Myometrial cell (primary cell): ENCODE results near the gene OR51B4. TPM values are rescaled to one million over a fixed set of nuclear protein-coding genes. Genes with fewer than 3 reads are reported as not detected.

Experiments
- total RNA-seq: library from RNA; depleted of rRNA; stranded (reverse); fragments of >200 nt; gene quantifications from 2 replicates; pipeline ENCODE4 v1.2.3, GENCODE V29; 2015

The OR51B4 gene, protein sequence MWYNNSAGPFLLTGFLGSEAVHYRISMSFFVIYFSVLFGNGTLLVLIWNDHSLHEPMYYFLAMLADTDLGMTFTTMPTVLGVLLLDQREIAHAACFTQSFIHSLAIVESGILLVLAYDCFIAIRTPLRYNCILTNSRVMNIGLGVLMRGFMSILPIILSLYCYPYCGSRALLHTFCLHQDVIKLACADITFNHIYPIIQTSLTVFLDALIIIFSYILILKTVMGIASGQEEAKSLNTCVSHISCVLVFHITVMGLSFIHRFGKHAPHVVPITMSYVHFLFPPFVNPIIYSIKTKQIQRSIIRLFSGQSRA
- not detected in 2 replicates for total RNA-seq

DNA sequence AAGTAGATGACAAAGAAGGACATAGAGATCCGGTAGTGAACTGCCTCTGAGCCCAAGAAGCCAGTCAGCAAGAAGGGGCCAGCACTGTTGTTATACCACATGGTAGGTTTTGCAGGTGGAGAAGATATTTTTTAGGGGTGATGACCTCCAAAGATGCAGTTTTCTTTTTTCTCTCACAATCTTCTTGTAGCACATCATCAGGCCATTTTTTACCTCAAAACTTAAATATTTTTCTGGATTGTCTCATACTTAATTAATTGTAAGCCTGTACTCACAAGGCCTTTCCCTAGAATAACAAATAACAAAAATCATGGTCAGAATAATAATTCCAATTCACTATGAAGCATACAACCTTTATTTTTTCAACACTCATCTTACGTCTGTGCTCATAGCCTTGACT, at the start of gene OR51B4:
Gene OR51B4, minus strand, starts transcription at position 101 of the 400 bp plus-strand sequence. Its CDS starts 0 bp downstream, at position 101.

DNA sequence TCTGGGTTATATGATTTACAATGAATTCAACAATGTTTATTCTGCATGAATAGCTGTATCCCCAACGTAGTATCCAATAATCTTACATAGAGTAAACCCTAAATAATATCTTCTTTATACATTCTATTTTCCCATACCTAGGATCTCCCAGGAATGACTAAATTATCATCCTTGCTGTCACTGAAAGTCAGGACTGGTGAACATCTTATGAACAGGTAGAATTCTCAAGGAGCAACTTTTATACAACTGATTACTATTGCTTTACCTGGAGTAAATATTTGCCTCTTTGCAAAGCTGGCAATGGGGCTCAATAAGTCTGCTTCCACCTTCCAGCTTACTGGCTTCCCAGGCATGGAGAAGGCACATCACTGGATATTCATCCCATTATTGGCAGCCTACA, 49.5 kb upstream of the OR51B4 start, which contains the start of gene OR51B6:
Gene OR51B6, plus strand, starts transcription at position 301 of the 400 bp plus-strand sequence. Its CDS starts 0 bp downstream, at position 301.

DNA sequence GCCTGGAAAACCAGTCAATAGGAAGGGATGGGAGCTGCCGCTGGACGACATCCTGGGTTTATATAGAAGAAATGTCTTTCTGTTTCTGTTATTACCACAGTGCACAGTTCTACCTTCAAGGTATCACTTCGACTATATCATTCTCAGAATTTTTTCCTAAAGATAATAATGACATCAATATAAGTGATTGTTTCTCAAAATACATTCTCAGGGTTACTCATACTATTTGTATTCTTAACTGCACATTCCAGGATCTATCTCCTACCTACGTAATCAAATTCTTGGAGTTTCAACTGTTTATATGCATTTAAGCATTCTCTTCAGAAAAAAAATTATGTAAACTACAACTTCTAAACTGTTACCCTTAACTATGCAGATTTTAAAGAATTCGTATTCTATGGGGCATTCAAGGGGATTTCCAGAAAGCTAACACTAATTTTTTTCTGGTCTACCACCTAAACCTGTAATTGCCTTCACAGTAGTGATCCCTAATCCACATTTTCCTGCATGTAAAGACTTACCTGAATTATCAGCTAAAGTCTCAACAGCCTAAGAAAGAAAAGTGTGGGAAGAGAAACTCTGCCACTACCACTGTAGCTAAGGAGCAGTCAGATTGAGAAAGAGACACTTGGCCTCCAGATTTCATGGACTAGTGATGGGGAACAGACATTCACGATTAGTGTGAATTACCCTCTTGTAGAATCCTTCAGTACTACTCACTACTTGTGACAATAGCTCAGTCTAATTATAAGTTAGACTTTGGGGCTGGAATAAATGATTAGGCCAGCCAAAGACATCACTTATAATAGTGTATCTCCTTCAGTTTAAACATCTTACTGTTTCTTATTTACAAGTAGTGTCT, 42.0 kb upstream of the OR51B4 start, which contains the start of gene OR51B5:
Gene OR51B5, minus strand, starts transcription at position 51 of the 862 bp plus-strand sequence. Its CDS starts 0 bp downstream, at position 51.

DNA sequence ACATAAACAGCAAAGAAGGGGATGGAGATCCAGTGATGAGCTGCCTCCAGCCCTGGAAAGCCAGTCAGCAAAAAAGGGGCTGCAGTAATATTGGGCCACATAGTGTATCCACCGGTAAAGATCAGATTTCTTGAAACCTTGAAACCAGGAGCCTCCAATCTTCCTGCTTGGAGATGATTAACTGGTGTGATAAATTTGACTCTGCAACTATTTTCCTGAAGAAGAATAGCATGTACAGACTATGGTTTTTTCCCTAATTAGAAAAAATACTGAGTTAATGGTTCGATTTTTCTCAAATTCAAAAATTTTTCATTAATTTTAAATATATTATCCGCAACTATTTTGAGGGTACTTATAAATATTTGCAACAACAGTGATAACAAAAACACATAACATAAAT, 22.5 kb upstream of the OR51B4 start, which contains the start of gene OR51B2:
Gene OR51B2, minus strand, starts transcription at position 101 of the 400 bp plus-strand sequence. Its CDS starts 0 bp downstream, at position 101.

DNA sequence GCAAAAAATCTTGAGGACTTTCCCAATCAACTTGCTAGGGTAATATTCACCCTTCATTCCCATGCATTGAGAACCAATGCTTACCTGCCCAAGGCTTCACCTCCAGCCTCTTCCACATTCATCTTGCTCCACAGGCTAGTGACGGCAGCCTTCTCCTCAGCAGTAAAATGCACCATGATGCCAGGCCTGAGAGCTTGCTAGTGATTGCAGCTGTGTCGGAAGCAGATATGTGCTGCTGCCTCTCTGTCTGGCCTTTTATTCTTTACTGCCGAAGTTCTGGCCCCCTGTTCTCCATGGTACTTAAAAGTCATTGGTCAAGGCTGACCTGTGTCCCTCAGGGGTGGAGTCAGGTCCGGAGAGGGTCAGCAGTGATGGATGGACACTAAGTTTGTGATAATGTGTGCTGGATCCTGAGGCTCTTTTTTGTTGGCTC, 32.0 kb downstream of the OR51B4 start, which contains the start of gene HBE1:
Gene HBE1, minus strand, starts transcription at position 231 of the 433 bp plus-strand sequence. Its CDS starts 55 bp downstream, at position 176.

DNA sequence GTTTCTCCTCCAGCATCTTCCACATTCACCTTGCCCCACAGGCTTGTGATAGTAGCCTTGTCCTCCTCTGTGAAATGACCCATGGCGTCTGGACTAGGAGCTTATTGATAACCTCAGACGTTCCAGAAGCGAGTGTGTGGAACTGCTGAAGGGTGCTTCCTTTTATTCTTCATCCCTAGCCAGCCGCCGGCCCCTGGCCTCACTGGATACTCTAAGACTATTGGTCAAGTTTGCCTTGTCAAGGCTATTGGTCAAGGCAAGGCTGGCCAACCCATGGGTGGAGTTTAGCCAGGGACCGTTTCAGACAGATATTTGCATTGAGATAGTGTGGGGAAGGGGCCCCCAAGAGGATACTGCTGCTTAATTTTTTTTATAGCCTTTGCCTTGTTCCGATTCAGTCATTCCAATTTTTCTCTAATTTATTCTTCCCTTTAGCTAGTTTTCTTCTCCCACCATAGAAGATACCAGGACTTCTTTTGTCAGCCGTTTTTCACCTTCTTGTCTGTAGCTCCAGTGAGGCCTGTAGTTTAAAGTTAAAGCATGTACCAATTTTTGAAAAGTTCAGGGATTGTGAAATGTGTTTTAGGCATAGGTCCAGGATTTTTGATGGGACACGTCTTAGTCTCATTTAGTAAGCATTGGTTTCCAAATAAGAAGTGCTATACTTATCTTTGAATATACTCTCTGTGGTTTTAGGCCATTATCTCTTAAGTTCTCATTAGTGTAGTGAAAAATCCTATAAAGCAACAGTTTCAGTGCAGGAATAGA, 46.9 kb downstream of the OR51B4 start, which contains the start of gene HBG2:
Gene HBG2, minus strand, starts transcription at position 136 of the 768 bp plus-strand sequence. Its CDS starts 53 bp downstream, at position 83.

Other genes starting within 250 kb of the OR51B4 start
- gene OR52E2, start 242.3 kb downstream of the OR51B4 start, total RNA-seq = not detected in 2 replicates
- gene OR52E1, start 232.4 kb downstream of the OR51B4 start, total RNA-seq = not detected in 2 replicates
- gene OR52A5, start 163.6 kb downstream of the OR51B4 start, total RNA-seq = not detected in 2 replicates
- not detected in 2 replicates for gene OR52A1, start 147.2 kb downstream of the OR51B4 start, total RNA-seq
- gene OR51V1, start 101.3 kb downstream of the OR51B4 start, total RNA-seq = not detected in 2 replicates
- gene HBB, start 74.9 kb downstream of the OR51B4 start, total RNA-seq = not detected in 2 replicates
- 0.29 TPM in 1 of 2 replicates, not detected in the other for gene HBD, start 67.5 kb downstream of the OR51B4 start, total RNA-seq
- gene HBG1, start 52.1 kb downstream of the OR51B4 start, total RNA-seq = not detected in 2 replicates
- gene HBG2, start 47.2 kb downstream of the OR51B4 start, total RNA-seq = not detected in 2 replicates
- gene HBE1, start 32.0 kb downstream of the OR51B4 start, total RNA-seq = not detected in 2 replicates
- gene OR51B2, start 22.4 kb upstream of the OR51B4 start, total RNA-seq = not detected in 2 replicates
- not detected in 2 replicates for gene OR51B5, start 41.6 kb upstream of the OR51B4 start, total RNA-seq
- gene OR51B6, start 49.6 kb upstream of the OR51B4 start, total RNA-seq = not detected in 2 replicates
- not detected in 2 replicates for gene OR51M1, start 81.9 kb upstream of the OR51B4 start, total RNA-seq
- gene OR51Q1, start 120.2 kb upstream of the OR51B4 start, total RNA-seq = not detected in 2 replicates
- gene OR51I1, start 139.6 kb upstream of the OR51B4 start, total RNA-seq = not detected in 2 replicates
- not detected in 2 replicates for gene OR51I2, start 147.4 kb upstream of the OR51B4 start, total RNA-seq
- not detected in 2 replicates for gene OR52D1, start 186.7 kb upstream of the OR51B4 start, total RNA-seq
- gene UBQLN3, start 208.0 kb upstream of the OR51B4 start, total RNA-seq = not detected in 2 replicates
- not detected in 2 replicates for gene UBQLNL, start 214.8 kb upstream of the OR51B4 start, total RNA-seq
- gene OR52H1, start 246.6 kb upstream of the OR51B4 start, total RNA-seq = not detected in 2 replicates